H54 (cell line): ENCODE measurements around the gene MYO10.
A peak's percentile ranks its signal among the peaks of the same experiment; 100 is the strongest.

ENCODE experiments used
- DNase-seq: peaks from one replicate; pipeline ENCODE4 v3.0.0; 2011; ENCODE audit warnings: low spot score, mixed read lengths; ENCODE audit not compliant: insufficient read length
- FAIRE-seq: peaks from 3 replicates; lab custom pipeline; 2011; peaks lifted over from hg19 to GRCh38; lab: Jason Lieb, UNC
- POLR2A ChIP-seq: IDR thresholded peaks from 2 replicates; pipeline ENCODE4 v1.6.1; 2011; ENCODE audit warnings: low read depth, mild to moderate bottlenecking, low read length

MYO10 gene

GRCh38 chr5:16687898-16688297 lies 248.2 kb downstream of the MYO10 start:
- TF ChIP-seq POLR2A, result no peak
- DNase-seq (no peak), FAIRE-seq (no peak)

- FAIRE-seq (peak; percentile 36), DNase-seq (no peak)
- TF ChIP-seq POLR2A, result no peak
These were observed 251.0 kb downstream of the MYO10 start for GRCh38 chr5:16685069-16685468.

- no peak for FAIRE-seq
- no peak for TF ChIP-seq POLR2A
These were observed 254.2 kb downstream of the MYO10 start for GRCh38 chr5:16681876-16682275.

GRCh38 chr5:16679863-16680262 lies 256.2 kb downstream of the MYO10 start:
- FAIRE-seq (no peak), DNase-seq (no peak)
- TF ChIP-seq POLR2A, result no peak

More at GRCh38 chr5:16681876-16682275, 254.2 kb downstream of the MYO10 start:
- no peak for DNase-seq

GRCh38 chr5:16679190-16679589 lies 256.9 kb downstream of the MYO10 start:
- no peak for TF ChIP-seq POLR2A
- FAIRE-seq, result no peak
- DNase-seq, result no peak

GRCh38 chr5:16675806-16676205 lies 260.3 kb downstream of the MYO10 start:
- DNase-seq (no peak), FAIRE-seq (no peak)
- TF ChIP-seq POLR2A, result no peak

- FAIRE-seq (no peak), DNase-seq (no peak)
- no peak for TF ChIP-seq POLR2A
These were observed 261.3 kb downstream of the MYO10 start for GRCh38 chr5:16674750-16675149.

DNA sequence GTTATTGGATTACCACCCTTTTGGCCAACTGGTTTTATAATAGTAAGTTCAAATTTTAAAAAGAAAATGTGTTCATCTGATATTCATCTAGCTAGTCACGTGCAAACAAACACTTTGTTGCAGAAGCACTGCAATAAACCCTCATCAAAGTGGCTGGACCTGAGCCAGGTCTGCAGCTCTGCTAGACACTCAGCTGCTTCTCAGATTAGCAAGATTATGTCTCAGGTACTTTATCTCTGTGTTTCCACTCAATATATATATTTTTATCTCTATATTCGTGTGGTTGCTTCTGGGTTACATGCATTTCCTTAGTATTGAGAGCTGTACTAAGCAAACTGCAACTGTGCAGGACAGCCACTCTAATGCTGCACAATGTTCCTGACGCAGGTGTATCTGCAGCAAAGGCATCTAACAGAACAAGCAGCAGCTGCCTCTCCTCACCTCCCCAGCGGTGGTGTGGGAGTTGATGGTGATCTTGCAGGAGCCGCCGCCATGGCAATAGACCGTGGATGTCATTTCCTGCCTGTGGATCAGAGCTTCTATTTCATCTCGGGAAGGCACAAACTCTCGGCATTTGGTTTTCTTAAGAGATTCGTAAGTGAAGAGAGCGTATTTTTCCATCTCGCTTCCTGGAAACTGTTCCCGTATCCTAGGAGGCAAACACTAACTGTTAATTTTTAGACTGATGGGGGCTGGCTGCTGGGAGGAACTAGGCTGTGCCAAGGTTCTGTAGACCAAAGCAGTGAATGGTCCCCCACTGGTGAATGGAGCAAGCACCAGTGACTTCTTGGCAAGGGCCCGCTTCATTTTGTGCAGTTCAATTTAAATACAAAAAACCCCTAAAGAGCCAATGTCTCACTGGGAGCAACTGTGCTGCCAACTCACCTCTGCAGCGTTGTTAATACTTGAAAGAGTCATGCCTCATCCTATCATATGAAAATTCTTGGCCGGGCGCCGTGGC lies 262.6 kb downstream of the MYO10 start:
- no peak for TF ChIP-seq POLR2A
- FAIRE-seq (no peak), DNase-seq (no peak)

DNA sequence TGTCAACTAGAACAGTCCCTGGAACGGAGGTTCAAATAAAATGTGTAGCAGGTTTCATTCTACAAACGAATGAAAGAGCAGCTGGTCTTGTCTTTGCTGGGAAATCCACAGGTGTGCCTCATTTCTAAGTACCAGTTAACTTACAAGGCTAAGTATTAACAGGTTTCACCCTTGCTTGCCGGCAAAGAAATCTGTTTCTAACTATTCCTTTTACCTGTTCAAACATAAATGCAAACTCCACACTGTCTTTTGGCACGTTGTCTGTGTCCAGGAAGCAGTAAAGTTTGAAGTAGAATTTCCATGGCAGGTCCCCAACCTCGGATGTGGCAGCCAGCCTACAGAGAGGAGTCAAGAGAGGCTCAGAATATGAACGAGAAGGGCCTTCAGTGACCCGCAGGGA lies 264.9 kb downstream of the MYO10 start:
- no peak for DNase-seq
- TF ChIP-seq POLR2A, result no peak
- FAIRE-seq, result no peak

DNA sequence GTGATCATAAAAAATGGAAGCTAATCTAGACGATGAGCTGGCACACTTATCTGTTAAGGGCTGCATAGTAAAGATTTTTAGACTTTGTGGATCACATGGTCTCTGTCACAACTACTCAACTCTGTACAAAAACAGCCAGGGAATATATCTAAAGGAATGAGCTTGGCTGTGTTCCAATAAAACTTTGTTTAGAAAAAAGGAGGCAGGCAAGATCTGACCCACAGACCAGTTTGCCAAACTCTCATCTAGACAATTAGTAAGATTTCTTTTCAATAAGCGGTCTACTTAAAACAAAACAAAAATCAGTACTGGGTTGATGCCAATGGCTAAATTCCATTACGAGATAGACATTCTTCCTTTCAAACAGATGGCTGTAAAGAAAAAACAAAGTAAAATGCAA lies 266.3 kb downstream of the MYO10 start:
- TF ChIP-seq POLR2A, result no peak
- no peak for FAIRE-seq
- no peak for DNase-seq

DNA sequence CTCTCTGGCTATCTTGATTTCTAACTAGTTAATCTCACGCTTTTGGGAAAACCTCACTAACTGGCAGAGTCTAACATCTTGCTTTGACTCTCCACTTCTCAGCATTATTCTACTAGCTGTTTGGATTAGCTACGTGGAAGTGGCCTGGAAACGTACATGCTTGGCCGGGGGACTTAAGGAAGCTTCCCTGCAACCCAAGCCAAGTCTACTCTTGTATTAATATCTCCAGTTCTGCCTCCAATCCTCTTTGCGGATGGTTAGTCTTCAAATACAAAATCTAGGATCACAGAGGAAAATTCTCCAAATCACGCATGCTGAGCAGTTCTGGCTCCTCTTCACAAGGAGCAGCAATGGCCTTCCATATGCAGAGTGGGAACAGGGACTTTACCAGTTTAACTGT lies 267.5 kb downstream of the MYO10 start:
- no peak for TF ChIP-seq POLR2A
- no peak for DNase-seq
- no peak for FAIRE-seq

DNA sequence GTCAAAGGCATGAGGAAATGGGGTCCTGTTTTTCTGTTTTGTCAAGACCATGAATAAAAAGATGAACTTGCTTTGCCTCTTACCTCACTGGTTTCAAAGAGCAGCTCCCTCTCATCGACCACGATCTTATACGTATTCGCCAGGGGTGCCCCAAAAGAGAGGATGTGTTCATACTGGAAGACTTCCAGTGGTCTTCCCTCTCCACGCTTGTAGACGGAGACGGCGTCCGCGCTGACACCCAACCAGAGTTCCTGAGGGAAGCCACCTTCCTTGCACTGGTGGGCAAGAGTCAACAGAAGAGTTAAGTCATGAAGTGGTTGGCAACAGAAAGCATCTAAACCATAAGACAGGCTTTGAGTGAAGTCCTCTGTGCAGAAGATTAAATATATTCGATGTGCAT lies 267.9 kb downstream of the MYO10 start:
- no peak for TF ChIP-seq POLR2A
- DNase-seq (no peak), FAIRE-seq (no peak)

- DNase-seq (no peak), FAIRE-seq (peak; percentile 52)
- no peak for TF ChIP-seq POLR2A
These were observed 269.1 kb downstream of the MYO10 start for GRCh38 chr5:16666883-16667398.

DNA sequence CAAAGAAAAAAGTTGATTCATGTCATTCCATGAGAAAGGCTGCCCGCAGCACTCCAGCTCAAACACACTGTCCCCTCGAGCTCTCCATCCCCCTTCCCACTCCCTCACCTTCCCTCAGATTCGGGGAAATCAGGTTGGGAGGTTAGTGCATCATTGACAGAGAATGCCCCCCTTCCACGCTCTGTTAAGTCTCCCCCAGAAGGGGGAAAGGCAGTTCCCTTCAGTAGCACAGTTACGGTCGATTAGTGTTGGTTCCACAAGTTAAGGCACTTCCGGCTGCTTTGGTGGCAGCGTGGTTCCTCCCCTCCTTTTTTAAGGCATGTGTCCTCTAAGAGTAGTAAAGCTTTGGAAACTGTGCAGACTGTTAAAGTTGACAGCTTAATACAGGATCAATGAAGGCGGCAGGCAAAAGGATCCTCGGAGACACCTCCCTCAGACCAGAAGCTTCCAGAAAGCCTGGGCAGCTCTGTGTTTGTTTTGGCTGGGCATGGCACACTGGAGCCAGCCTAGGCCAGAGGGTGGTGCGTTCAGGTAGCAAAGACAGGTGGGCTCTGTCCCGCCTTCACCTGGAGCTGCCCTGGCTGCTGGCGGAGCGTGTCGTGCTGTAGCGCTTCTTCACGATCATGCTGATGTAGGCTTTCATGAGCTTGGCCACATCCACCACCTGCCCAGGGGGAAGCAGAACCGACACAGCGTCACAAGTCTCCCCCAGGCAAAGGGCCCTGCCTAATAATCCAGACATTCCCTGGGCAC lies 269.8 kb downstream of the MYO10 start:
- TF ChIP-seq POLR2A, result no peak
- DNase-seq (no peak), FAIRE-seq (no peak)
